IPS-18c (cell line): ENCODE measurements around the gene GINM1.

Experiments
- H3K4me3 ChIP-seq: 2 replicates; pipeline ENCODE4 v1.7.0; 2013; ENCODE audit warnings: low read depth, mild to moderate bottlenecking, low read length, moderate library complexity; ENCODE audit not compliant: insufficient read depth
- H3K9me3 ChIP-seq: one replicate; pipeline ENCODE4 v1.6.1; 2013; ENCODE audit warnings: mild to moderate bottlenecking, low read length, moderate library complexity; ENCODE audit not compliant: control insufficient read depth, insufficient read depth

GINM1 gene

DNA sequence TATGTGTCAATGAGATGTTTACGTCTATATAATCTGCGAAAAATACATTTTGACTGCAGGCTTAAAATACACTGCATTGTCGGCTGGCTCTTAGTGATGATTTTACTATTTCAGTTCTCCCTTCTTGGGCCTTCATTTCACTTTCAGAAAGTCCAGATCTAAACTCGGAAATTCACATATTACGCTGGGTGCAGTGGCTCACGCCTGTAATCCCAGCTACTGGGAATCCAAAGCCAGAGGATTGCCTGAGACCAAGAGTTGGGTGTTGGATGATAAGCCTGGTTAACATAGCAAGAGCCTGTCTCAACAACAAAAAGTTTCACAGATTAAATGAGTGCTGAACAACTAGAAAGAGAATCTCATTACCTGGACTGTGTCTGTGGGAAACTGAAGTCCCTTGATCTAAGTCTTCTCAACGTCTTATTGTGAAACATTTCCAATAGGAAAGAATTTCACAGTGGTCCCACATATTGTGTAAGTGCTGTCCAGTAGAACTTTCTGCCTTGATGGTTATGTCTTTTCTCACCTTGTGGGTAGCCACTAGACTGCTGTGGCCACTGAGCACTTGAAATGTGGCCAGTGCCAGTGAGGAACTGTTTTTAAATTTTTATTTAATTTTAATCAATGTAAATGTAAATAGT, 1.9 kb downstream of the GINM1 start:
- Histone ChIP-seq H3K4me3 (no peak overlapping the region), H3K9me3 (no peaks in the 10 kb centered on the region)

DNA sequence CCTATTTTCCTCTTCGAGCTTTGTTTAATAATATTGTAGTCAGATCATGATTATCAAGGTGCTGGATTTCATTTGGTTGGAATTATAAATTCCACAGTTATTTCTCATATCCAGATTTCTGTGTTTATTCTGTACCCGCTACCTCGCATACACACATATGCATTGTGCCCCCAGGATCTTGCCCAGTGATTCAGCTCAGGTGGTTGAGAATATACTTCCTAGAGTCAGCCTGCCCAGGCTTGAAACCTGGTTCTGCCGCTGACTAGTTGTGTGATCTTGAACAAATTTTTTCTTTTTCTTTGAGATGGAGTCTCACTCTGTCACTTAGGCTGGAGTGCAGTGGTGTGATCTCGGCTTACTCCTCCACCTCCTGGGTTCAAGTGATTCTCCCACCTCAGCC, 14.7 kb downstream of the GINM1 start:
- Histone ChIP-seq H3K4me3 (no peak overlapping the region), H3K9me3 (no peaks in the 10 kb centered on the region)

DNA sequence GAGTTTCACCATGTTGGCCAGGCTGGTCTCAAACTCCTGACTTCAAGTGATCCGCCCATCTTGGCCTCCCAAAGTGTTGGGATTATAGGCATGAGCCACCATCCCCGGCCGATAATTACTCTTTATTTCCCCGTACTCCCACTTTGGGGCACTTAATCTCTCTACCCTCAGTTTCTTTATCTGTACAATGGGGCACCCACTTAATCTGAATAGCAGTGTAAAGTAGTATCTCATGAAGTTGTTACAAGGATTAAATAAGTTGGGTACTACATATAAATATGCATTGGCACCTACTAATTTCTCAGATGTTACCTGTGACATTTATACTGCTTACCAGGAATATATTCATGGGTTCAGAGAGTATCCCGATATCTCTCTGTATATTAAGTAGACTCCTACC, 15.2 kb downstream of the GINM1 start:
- H3K9me3 ChIP-seq = no peaks in the 10 kb centered on the region
- no peak overlapping the region for H3K4me3 ChIP-seq

DNA sequence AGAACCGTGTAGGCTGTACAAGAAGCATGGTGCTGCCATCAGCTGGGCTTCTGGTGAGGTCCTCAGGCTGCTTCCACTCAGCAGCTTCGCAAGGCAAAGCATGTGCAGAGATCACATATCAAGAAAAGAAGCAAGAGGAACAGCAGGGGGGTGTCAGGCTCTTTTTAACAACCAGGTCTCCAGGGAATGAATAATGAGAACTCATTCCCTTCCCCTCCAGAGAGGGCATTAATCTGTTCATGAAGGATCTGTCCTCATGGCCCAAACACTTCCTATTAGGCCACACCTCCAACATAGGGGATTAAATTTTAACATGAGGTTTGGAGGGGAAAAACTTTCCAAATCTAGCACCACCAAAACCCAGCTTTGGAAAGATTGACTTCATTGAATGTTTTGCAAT, 20.0 kb downstream of the GINM1 start:
- Histone ChIP-seq H3K9me3 (no peaks in the 10 kb centered on the region), H3K4me3 (no peak overlapping the region)

DNA sequence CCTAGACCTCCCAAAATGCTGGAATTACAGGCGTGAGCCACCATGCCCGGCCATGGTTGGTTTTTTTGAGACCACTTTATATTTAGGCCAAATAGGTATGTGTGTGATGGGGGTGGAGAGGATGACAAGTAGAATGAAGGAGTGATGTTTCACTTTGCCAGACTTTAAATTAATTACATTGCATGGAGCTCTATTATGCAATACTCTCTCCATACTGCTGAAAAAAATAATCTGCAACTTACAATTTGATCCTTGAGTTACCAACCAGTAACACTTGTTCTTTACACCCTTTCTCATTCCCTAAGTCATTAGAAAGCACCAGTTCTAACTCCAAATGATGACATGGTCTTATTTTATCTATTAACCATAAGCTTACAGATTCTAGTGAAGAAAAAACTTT, 26.8 kb downstream of the GINM1 start:
- H3K4me3 ChIP-seq = no peak overlapping the region

DNA sequence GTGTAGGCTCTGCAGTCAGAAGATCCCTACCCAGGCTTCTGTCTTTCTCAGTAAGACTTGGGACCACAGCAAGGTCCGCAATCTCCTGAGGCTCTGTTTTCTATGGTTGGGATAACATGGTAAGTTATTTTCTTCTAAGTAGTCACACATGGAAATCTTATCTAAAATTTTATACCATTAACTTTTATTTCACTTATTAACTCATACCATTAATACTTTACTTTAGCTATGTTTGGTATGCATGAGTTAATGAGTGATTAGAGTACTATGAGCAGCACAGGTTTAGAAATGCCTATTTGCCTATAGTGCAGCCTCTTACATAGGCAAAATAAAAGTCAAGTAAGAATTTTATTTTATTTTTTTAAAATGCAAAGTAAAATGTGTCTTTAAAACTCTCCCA, 27.2 kb downstream of the GINM1 start:
- Histone ChIP-seq H3K4me3 (no peak overlapping the region), H3K9me3 (no peaks in the 10 kb centered on the region)

More for the DNA sequence above, 26.8 kb downstream of the GINM1 start:
- H3K9me3 ChIP-seq = no peaks in the 10 kb centered on the region

DNA sequence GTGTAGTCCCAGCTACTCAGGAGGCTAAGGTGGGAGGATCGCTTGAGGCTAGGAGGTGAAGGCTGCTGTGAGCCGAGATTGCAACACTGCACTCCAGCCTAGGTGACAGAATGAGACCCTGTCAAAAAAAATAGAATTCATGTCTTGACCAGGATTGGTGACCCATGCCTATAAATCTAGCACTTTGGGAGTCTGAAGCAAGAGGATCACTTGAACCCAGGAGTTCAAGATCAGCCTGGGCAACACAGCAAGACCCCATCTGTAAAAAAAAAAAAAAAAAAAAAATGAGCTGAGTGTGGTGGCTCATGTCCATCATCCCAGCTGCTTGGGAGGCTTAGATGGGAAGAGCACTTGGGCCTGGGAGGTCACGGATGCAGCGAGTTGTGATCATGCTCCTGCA, 34.3 kb downstream of the GINM1 start:
- Histone ChIP-seq H3K4me3 (no peak overlapping the region), H3K9me3 (no peaks in the 10 kb centered on the region)

DNA sequence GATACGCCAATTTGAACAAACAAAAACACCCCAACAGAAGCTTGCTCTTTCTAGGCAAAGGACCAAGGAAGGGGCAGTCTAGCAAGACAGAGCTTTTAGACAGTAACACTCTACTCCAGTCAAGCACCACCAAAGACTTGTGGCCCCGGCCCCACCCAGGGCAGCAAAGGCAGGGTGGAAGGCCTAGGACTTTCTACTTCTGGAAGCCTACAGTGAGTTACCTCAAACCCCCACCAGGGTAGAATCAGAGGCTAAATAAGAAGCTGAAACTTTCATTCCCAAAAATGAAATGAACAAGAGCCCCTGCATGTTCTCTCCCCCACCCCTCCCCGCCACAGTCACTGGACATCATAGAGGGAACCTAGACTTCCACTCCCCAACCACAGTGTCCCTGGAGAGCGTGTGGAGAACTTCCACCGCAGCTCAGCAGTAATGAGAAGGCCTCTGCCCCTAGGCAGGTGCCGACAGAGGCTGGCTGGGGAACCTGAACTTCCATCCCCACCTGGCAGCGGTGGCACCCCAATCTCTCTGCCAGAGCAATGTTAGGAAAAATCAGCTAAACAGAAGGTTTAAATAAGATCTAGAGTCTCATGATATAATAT, 42.3 kb downstream of the GINM1 start:
- Histone ChIP-seq H3K4me3 (no peak overlapping the region), H3K9me3 (no peaks in the 10 kb centered on the region)

DNA sequence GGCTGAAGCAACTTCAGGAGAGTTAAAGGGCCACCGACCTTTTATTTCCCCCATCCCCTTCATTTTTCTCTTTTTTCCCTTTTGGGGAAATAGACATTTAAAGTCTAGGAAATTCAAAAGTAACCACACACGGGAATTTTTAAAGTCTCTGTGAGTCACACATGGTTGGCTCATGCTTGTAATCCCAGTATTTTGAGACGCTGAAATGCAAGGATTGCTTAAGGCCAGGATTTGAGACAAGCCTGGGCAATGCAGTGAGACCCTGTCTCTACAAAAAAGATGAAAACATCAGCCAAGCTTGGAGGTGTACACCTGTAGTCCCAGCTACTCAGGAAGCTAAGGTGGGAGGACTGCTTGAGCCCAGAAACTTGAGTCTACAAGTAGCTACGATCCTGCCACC, 48.2 kb downstream of the GINM1 start:
- Histone ChIP-seq H3K9me3 (no peaks in the 10 kb centered on the region), H3K4me3 (no peak overlapping the region)

DNA sequence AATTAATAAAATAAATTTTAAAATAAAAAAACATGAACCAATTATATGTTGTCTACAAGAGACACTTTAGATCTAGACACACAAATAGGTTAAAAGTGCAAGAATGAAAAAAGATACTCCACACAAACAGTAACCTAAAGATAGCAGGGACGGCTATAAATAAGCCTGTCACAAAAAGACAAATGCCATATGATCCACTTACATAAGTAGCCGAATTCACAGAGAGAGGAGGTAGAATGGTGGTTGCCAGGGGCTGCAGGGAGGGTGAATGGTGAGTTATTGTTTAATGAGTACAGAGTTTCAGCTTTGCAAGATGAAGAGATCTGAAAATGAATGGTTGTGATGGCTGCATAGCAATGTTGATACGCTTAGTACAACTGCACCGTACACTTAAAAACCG, 49.6 kb downstream of the GINM1 start:
- H3K9me3 ChIP-seq = no peaks in the 10 kb centered on the region

DNA sequence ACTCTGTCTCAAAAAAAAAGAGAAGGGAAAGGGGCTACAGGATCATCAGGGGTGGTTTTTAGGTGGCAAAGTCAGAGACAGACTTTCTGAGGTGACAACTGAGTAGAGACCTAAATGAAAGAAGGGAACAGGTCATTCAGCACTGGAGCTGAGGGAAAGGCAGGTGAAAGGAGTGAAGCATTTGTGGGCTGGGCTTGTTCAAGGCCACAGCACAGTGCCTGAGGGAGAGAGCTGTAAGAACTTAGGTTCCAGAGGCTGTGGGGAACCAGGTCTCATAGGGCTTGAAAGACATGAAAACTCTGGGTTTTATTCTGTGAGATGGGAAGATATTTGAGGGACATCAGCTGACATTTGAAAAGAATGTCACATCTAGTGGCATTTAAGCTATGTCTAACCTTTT, 61.5 kb downstream of the GINM1 start:
- no peak overlapping the region for H3K4me3 ChIP-seq
- H3K9me3 ChIP-seq = no peaks in the 10 kb centered on the region

More for the DNA sequence above, 49.6 kb downstream of the GINM1 start:
- no peak overlapping the region for H3K4me3 ChIP-seq

DNA sequence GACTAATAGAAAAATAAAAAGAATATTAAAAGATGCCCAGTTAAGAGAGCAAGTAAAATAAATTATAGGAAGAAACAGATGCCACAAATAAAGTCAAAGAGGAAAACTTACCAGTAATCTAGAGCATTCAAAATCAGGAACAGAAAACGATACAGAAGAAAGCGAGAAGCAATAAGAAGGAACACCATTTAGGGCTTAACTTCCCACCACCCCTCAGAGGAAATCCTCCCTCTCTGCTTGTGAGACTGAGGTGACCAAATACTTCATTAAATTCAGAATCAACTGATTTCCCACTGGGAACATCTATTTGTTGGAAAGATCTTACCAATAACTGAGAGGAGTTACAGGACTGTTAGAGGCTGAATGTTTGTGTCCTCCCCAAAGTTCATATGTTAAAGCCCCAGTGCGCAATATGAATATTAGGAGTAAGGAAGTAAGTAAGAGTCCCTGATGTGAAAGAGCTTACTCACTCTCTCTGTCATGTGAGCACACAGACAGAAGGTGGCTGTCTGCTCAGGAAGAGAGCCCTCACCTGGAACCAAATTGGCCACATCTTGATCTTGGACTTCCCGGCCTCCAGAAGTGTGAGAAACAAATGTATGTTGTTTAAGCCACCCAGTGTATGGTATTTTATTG, 62.8 kb downstream of the GINM1 start:
- no peak overlapping the region for H3K4me3 ChIP-seq

DNA sequence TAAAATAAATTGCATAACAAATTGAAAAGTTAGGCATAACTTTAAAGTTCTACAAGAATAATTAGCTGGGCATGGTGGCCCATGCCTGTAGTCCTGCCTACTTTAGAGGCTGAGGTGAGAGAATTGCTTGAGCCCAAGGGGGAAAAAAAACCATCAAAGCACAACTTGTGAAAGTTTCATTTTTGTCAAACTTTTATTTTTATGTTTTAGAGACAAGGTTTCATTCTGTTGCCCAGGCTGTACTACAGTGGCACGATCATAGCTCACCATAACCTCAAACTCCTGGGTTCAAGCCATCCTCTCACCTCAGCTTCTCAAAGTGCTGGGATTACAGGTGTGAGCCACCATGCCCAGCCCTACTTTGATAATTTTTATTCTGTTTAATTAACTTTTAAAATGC, 68.1 kb downstream of the GINM1 start:
- Histone ChIP-seq H3K9me3 (no peaks in the 10 kb centered on the region), H3K4me3 (no peak overlapping the region)

More for the DNA sequence above, 62.8 kb downstream of the GINM1 start:
- no peaks in the 10 kb centered on the region for H3K9me3 ChIP-seq

DNA sequence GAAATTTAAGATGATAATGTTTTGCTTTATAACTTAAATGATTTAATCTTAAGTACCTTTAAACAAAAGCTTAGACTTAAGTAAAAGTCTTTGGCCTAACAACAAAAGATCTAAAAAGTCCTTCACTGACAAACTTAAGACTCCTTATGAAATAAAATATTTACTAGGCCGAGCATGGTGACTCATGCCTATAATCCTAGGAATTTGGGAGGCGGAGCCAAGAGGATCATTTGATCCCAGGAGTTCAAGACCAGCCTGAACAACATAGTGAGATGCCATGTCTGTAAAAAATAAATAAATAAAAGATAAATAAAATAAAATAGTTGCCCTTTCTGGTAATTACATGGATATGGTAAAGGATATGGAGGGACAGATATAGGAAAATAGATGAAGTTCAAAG, 69.9 kb downstream of the GINM1 start:
- Histone ChIP-seq H3K9me3 (no peaks in the 10 kb centered on the region), H3K4me3 (no peak overlapping the region)
